HUDEP-2 (cell line): ENCODE data around the gene RAD51.

Experiments used
- DNase-seq, 76 experiments: peaks; one replicate each; lab custom pipeline; 2025; ENCODE audit not compliant: unreplicated experiment in 76 of 76; lab: John Stamatoyannopoulos, UW

RAD51 gene

GRCh38 chr15:40721701-40722100 is 26.7 kb downstream of the RAD51 start:
- no peak for DNase-seq

GRCh38 chr15:40722354-40722753 is 27.4 kb downstream of the RAD51 start:
- DNase-seq = no peak

GRCh38 chr15:40722934-40723333 is 28.0 kb downstream of the RAD51 start:
- DNase-seq = no peak

GRCh38 chr15:40723919-40724318 is 28.9 kb downstream of the RAD51 start:
- DNase-seq = no peak

- DNase-seq = no peak
Observed at GRCh38 chr15:40731034-40731433, 36.1 kb downstream of the RAD51 start.

GRCh38 chr15:40736575-40736974 is 41.6 kb downstream of the RAD51 start:
- DNase-seq = no peak

GRCh38 chr15:40737048-40737447 is 42.1 kb downstream of the RAD51 start:
- DNase-seq = no peak

- DNase-seq = no peak
Observed at GRCh38 chr15:40739047-40739446, 44.1 kb downstream of the RAD51 start.

GRCh38 chr15:40739854-40740253 is 44.9 kb downstream of the RAD51 start:
- no peak for DNase-seq

- peak in 25 of 76 experiments; percentile 4 to 58 (median 24) for DNase-seq
Observed at GRCh38 chr15:40743485-40743901, 48.5 kb downstream of the RAD51 start.

GRCh38 chr15:40743921-40744814 is 49.2 kb downstream of the RAD51 start:
- DNase-seq = peak in 36 of 76 experiments; percentile 11 to 66 (median 40)

- no peak for DNase-seq
Observed at GRCh38 chr15:40744815-40745152, 49.8 kb downstream of the RAD51 start.

GRCh38 chr15:40746916-40747418 is 52.0 kb downstream of the RAD51 start:
- DNase-seq = no peak

GRCh38 chr15:40747685-40748631 is 53.0 kb downstream of the RAD51 start:
- DNase-seq = peak in 22 of 76 experiments; percentile 7 to 50 (median 21)

- no peak for DNase-seq
Observed at GRCh38 chr15:40749151-40749630, 54.2 kb downstream of the RAD51 start.

- DNase-seq = no peak
Observed at GRCh38 chr15:40750885-40751284, 55.9 kb downstream of the RAD51 start.

GRCh38 chr15:40751745-40752144 is 56.8 kb downstream of the RAD51 start:
- peak in 23 of 76 experiments; percentile 4 to 71 (median 42) for DNase-seq

GRCh38 chr15:40754574-40754882 is 59.6 kb downstream of the RAD51 start:
- DNase-seq = peak in 1 of 76 experiments; percentile 20

GRCh38 chr15:40754883-40755811 is 60.2 kb downstream of the RAD51 start, which contains the start of gene RMDN3:
TSS of gene RMDN3 (minus strand) at chr15:40755254. CDS start at chr15:40754783, 471 bp downstream.
- DNase-seq = peak in 73 of 76 experiments; percentile 50 to 94 (median 88)

GRCh38 chr15:40755812-40756208 is 60.8 kb downstream of the RAD51 start:
- peak in 28 of 76 experiments; percentile 7 to 43 (median 22) for DNase-seq
